ENCODE data around the gene RAB9B.
"Not testable (repeated sequence)": the region's sequence is repeated elsewhere in the genome, so short reads cannot be mapped to it uniquely, and the experiment has no call there.

RAB9B gene

GRCh38 chrX:103839404-103839803, 7.3 kb upstream of the RAB9B start:
- H3K9ac ChIP-seq (ENCODE audit: low read depth, low read length), result no peak overlapping the region
- no peaks in the 10 kb centered on the region for H3K4me1 ChIP-seq (ENCODE audit: insufficient read depth, low read length)
- no peaks in the 10 kb centered on the region for H3K9me3 ChIP-seq (ENCODE audit: insufficient read depth, low read depth, low read length)
- H3K36me3 ChIP-seq (ENCODE audit: insufficient read depth, low read depth, low read length), result no peaks in the 10 kb centered on the region
- no peak overlapping the region for H3K4me3 ChIP-seq (ENCODE audit: low read length)
- no peak overlapping the region for H3K27ac ChIP-seq (ENCODE audit: low read length)
- 0 out of 2 replicates have a peak, but pooled peaks cover 1% of the 10 kb centered on the region for H3K27me3 ChIP-seq (ENCODE audit: insufficient read depth, low read length)

- Histone ChIP-seq H3K36me3 (ENCODE audit: insufficient read depth, low read depth, low read length) (no peaks in the 10 kb centered on the region), H3K27ac (ENCODE audit: low read length) (no peak overlapping the region), H3K9ac (ENCODE audit: low read depth, low read length) (no peak overlapping the region), H3K9me3 (ENCODE audit: insufficient read depth, low read depth, low read length) (no peaks in the 10 kb centered on the region), H3K4me1 (ENCODE audit: insufficient read depth, low read length) (no peaks in the 10 kb centered on the region), H3K27me3 (ENCODE audit: insufficient read depth, low read length) (peaks cover 37% of the 10 kb centered on the region), H3K4me3 (ENCODE audit: low read length) (peak overlapping the region; percentile 69; the same call in 1 of the 2 replicates)
Observed at GRCh38 chrX:103831342-103831802, 685 bp downstream of the RAB9B start.

- H3K9me3 ChIP-seq (ENCODE audit: insufficient read depth, low read depth, low read length), result no peaks in the 10 kb centered on the region
- no peak overlapping the region for H3K4me3 ChIP-seq (ENCODE audit: low read length)
- H3K27me3 ChIP-seq (ENCODE audit: insufficient read depth, low read length), result peaks cover 37% of the 10 kb centered on the region
- H3K9ac ChIP-seq (ENCODE audit: low read depth, low read length), result no peak overlapping the region
- no peak overlapping the region for H3K27ac ChIP-seq (ENCODE audit: low read length)
- H3K4me1 ChIP-seq (ENCODE audit: insufficient read depth, low read length), result no peaks in the 10 kb centered on the region
- no peaks in the 10 kb centered on the region for H3K36me3 ChIP-seq (ENCODE audit: insufficient read depth, low read depth, low read length)
Observed at GRCh38 chrX:103830848-103831247, 1.2 kb downstream of the RAB9B start.

- Histone ChIP-seq H3K27me3 (ENCODE audit: insufficient read depth, low read length) (peaks cover 29% of the 10 kb centered on the region), H3K27ac (ENCODE audit: low read length) (no peak overlapping the region), H3K4me3 (ENCODE audit: low read length) (no peak overlapping the region), H3K9ac (ENCODE audit: low read depth, low read length) (no peak overlapping the region), H3K9me3 (ENCODE audit: insufficient read depth, low read depth, low read length) (no peaks in the 10 kb centered on the region), H3K36me3 (ENCODE audit: insufficient read depth, low read depth, low read length) (no peaks in the 10 kb centered on the region), H3K4me1 (ENCODE audit: insufficient read depth, low read length) (no peaks in the 10 kb centered on the region)
Observed at GRCh38 chrX:103828529-103828928, 3.5 kb downstream of the RAB9B start.

GRCh38 chrX:103825881-103826280, 6.2 kb downstream of the RAB9B start:
- Histone ChIP-seq H3K27ac (ENCODE audit: low read length) (no peak overlapping the region), H3K27me3 (ENCODE audit: insufficient read depth, low read length) (peaks cover 11% of the 10 kb centered on the region), H3K9ac (ENCODE audit: low read depth, low read length) (no peak overlapping the region), H3K4me1 (ENCODE audit: insufficient read depth, low read length) (no peaks in the 10 kb centered on the region), H3K4me3 (ENCODE audit: low read length) (no peak overlapping the region), H3K36me3 (ENCODE audit: insufficient read depth, low read depth, low read length) (no peaks in the 10 kb centered on the region), H3K9me3 (ENCODE audit: insufficient read depth, low read depth, low read length) (no peaks in the 10 kb centered on the region)

- Histone ChIP-seq H3K27ac (ENCODE audit: low read length) (no peak overlapping the region), H3K4me3 (ENCODE audit: low read length) (no peak overlapping the region), H3K27me3 (ENCODE audit: insufficient read depth, low read length) (no peaks in the 10 kb centered on the region), H3K4me1 (ENCODE audit: insufficient read depth, low read length) (no peaks in the 10 kb centered on the region), H3K36me3 (ENCODE audit: insufficient read depth, low read depth, low read length) (no peaks in the 10 kb centered on the region), H3K9ac (ENCODE audit: low read depth, low read length) (no peak overlapping the region), H3K9me3 (ENCODE audit: insufficient read depth, low read depth, low read length) (no peaks in the 10 kb centered on the region)
Observed at GRCh38 chrX:103823591-103823990, 8.5 kb downstream of the RAB9B start.

- not testable (repeated sequence) for H3K4me1 ChIP-seq (ENCODE audit: insufficient read depth, low read length); H3K9ac ChIP-seq (ENCODE audit: low read depth, low read length); H3K9me3 ChIP-seq (ENCODE audit: insufficient read depth, low read depth, low read length); H3K4me3 ChIP-seq (ENCODE audit: low read length); H3K36me3 ChIP-seq (ENCODE audit: insufficient read depth, low read depth, low read length); H3K27ac ChIP-seq (ENCODE audit: low read length); H3K27me3 ChIP-seq (ENCODE audit: insufficient read depth, low read length)
Observed at GRCh38 chrX:103820802-103821201, 11.3 kb downstream of the RAB9B start.

GRCh38 chrX:103818842-103819619, 13.0 kb downstream of the RAB9B start:
- H3K9ac ChIP-seq (ENCODE audit: low read depth, low read length), result no peak overlapping the region
- H3K27me3 ChIP-seq (ENCODE audit: insufficient read depth, low read length), result no peaks in the 10 kb centered on the region
- H3K4me1 ChIP-seq (ENCODE audit: insufficient read depth, low read length), result no peaks in the 10 kb centered on the region
- H3K4me3 ChIP-seq (ENCODE audit: low read length), result no peak overlapping the region
- no peak overlapping the region for H3K27ac ChIP-seq (ENCODE audit: low read length)
- no peaks in the 10 kb centered on the region for H3K9me3 ChIP-seq (ENCODE audit: insufficient read depth, low read depth, low read length)
- H3K36me3 ChIP-seq (ENCODE audit: insufficient read depth, low read depth, low read length), result no peaks in the 10 kb centered on the region

GRCh38 chrX:103817502-103817901, 14.6 kb downstream of the RAB9B start:
- H3K27me3 ChIP-seq (ENCODE audit: insufficient read depth, low read length), result no peaks in the 10 kb centered on the region
- H3K36me3 ChIP-seq (ENCODE audit: insufficient read depth, low read depth, low read length), result no peaks in the 10 kb centered on the region
- H3K4me1 ChIP-seq (ENCODE audit: insufficient read depth, low read length), result no peaks in the 10 kb centered on the region
- no peak overlapping the region for H3K9ac ChIP-seq (ENCODE audit: low read depth, low read length)
- no peak overlapping the region for H3K27ac ChIP-seq (ENCODE audit: low read length)
- H3K9me3 ChIP-seq (ENCODE audit: insufficient read depth, low read depth, low read length), result no peaks in the 10 kb centered on the region
- H3K4me3 ChIP-seq (ENCODE audit: low read length), result no peak overlapping the region

- not testable (repeated sequence) for H3K4me1 ChIP-seq (ENCODE audit: insufficient read depth, low read length); H3K27me3 ChIP-seq (ENCODE audit: insufficient read depth, low read length); H3K9ac ChIP-seq (ENCODE audit: low read depth, low read length); H3K9me3 ChIP-seq (ENCODE audit: insufficient read depth, low read depth, low read length); H3K4me3 ChIP-seq (ENCODE audit: low read length); H3K36me3 ChIP-seq (ENCODE audit: insufficient read depth, low read depth, low read length); H3K27ac ChIP-seq (ENCODE audit: low read length)
Observed at GRCh38 chrX:103817101-103817500, 15.0 kb downstream of the RAB9B start.

GRCh38 chrX:103811858-103812257, 20.2 kb downstream of the RAB9B start:
- Histone ChIP-seq H3K27me3 (ENCODE audit: insufficient read depth, low read length) (no peaks in the 10 kb centered on the region), H3K27ac (ENCODE audit: low read length) (no peak overlapping the region), H3K9me3 (ENCODE audit: insufficient read depth, low read depth, low read length) (no peaks in the 10 kb centered on the region), H3K9ac (ENCODE audit: low read depth, low read length) (no peak overlapping the region), H3K36me3 (ENCODE audit: insufficient read depth, low read depth, low read length) (no peaks in the 10 kb centered on the region), H3K4me3 (ENCODE audit: low read length) (no peak overlapping the region), H3K4me1 (ENCODE audit: insufficient read depth, low read length) (no peaks in the 10 kb centered on the region)

GRCh38 chrX:103806862-103807474, 25.1 kb downstream of the RAB9B start:
- Histone ChIP-seq H3K4me3 (ENCODE audit: low read length) (no peak overlapping the region), H3K4me1 (ENCODE audit: insufficient read depth, low read length) (no peaks in the 10 kb centered on the region), H3K36me3 (ENCODE audit: insufficient read depth, low read depth, low read length) (no peaks in the 10 kb centered on the region), H3K27ac (ENCODE audit: low read length) (no peak overlapping the region), H3K9me3 (ENCODE audit: insufficient read depth, low read depth, low read length) (no peaks in the 10 kb centered on the region), H3K27me3 (ENCODE audit: insufficient read depth, low read length) (no peaks in the 10 kb centered on the region), H3K9ac (ENCODE audit: low read depth, low read length) (no peak overlapping the region)

All from iPS-20b (cell line).